Keratinocyte (primary cell): ENCODE results near the gene PLCD4.

ENCODE experiments used
- EZH2 ChIP-seq: IDR thresholded peaks from one replicate; pipeline ENCODE4 v1.6.1; 2012; ENCODE audit warnings: inconsistent platforms, mild to moderate bottlenecking, low read length, moderate library complexity
- TF ChIP-seq, protein P1 (sequence below), 3 experiments: IDR thresholded peaks in 1 of 3; conservative IDR thresholded peaks in 1 of 3; optimal IDR thresholded peaks in 1 of 3; 2 replicates in 2 of 3; 3 replicates in 1 of 3; pipeline versions ENCODE3 to v1.5.1; 2011; ENCODE audit warnings: low read length in 3 of 3, mild to moderate bottlenecking in 3 of 3, moderate library complexity in 2 of 3, control low read depth in 1 of 3, inconsistent platforms in 1 of 3; ENCODE audit not compliant: insufficient read depth in 2 of 3; ENCODE audit errors: extremely low read depth in 1 of 3

DNA sequence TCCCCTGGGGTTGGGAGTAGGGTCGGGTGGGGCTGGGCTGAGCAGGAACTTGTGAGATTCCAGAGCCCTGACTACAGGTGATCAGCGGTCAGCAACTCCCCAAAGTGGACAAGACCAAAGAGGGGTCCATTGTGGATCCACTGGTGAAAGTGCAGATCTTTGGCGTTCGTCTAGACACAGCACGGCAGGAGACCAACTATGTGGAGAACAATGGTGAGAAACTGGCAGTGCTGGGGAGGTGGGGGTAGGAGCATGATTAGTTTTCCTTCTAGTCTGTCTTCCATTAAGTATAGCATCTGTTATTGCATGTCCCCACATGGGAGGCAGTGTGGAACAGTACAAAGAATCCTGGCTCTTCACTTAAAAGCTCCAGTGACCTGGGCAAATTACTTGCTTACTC, 28.0 kb downstream of the PLCD4 start:
- TF ChIP-seq, protein P1, sequence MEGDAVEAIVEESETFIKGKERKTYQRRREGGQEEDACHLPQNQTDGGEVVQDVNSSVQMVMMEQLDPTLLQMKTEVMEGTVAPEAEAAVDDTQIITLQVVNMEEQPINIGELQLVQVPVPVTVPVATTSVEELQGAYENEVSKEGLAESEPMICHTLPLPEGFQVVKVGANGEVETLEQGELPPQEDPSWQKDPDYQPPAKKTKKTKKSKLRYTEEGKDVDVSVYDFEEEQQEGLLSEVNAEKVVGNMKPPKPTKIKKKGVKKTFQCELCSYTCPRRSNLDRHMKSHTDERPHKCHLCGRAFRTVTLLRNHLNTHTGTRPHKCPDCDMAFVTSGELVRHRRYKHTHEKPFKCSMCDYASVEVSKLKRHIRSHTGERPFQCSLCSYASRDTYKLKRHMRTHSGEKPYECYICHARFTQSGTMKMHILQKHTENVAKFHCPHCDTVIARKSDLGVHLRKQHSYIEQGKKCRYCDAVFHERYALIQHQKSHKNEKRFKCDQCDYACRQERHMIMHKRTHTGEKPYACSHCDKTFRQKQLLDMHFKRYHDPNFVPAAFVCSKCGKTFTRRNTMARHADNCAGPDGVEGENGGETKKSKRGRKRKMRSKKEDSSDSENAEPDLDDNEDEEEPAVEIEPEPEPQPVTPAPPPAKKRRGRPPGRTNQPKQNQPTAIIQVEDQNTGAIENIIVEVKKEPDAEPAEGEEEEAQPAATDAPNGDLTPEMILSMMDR (optimal IDR thresholded peaks at IDR 0.05 in 1 of 3, IDR thresholded peaks at IDR 0.05 in 1 of 3, conservative IDR thresholded peaks at IDR 0.05 in 1 of 3; ENCODE audit: extremely low read depth in 1 of 3, insufficient read depth in 2 of 3, low read length in 3 of 3), result no peak
- no peak for TF ChIP-seq EZH2
